Measurements from ENCODE around the gene RHBG. TPM values are rescaled to one million over a fixed set of nuclear protein-coding genes. Genes with fewer than 3 reads are reported as not detected.
A peak's percentile ranks its signal among the peaks of the same experiment; 100 is the strongest.

Gene RHBG
- total and polyA plus RNA-seq, 2 experiments from 2014 or later = 3.3 to 11.9 TPM

DNA sequence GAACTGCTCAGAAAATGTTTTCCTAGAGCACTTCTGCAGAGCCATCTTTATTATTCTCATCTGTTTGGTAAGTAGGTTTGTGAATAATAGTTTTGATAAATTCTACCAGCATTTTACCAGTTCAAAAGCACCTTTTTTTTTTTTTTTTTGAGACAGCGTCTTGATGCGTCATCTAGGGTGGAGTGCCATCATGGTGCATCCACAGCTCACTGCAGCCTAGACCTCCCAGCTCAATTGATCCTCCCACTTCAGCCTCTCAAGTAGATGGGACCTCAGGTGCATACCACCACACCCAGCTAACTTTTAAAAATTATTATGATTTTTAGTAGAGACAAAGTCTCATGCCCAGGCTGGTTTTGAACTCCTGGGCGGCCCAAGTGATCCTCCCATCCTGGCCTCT, 9.8 kb upstream of the RHBG start:
- 96% methylated on average over 3 of the region's 3 CpGs for WGBS (ENCODE audit: low lambda C conversion rate, missing lambda C conversion rate)
- Histone ChIP-seq H3K79me2 (no peaks in the 10 kb centered on the region), H3K27ac (no peak overlapping the region), H3K4me3 (no peak overlapping the region), H3K4me2 (no peak overlapping the region), H2AFZ (no peak overlapping the region), H3K36me3 (replicated peaks; ENCODE audit: insufficient read depth, low read depth) (no peaks in the 10 kb centered on the region), H3K4me1 (ENCODE audit: insufficient read depth) (peaks cover 5% of the 10 kb centered on the region), H3K9me3 (ENCODE audit: low read depth) (no peaks in the 10 kb centered on the region), H3K27me3 (peaks cover 8% of the 10 kb centered on the region), H4K20me1 (ENCODE audit: insufficient read depth, poor library complexity, severe bottlenecking) (no peaks in the 10 kb centered on the region), H3K9me2 (replicated peaks; ENCODE audit: insufficient read depth) (no peaks in the 10 kb centered on the region)
- no peak for TF ChIP-seq CTCF (IDR thresholded peaks at IDR 0.05; ENCODE audit: poor library complexity)
- no peak for TF ChIP-seq EZH2phosphoT487 (IDR thresholded peaks at IDR 0.05; ENCODE audit: low read depth, severe bottlenecking, unreplicated experiment)
- no peak for TF ChIP-seq EZH2 (IDR thresholded peaks at IDR 0.05; ENCODE audit: borderline replicate concordance)
- DNase-seq (ENCODE audit: low spot score) = no peak

- no peak overlapping the region for H2AFZ ChIP-seq
Observed at GRCh38 chr1:156359973-156360372, 9.0 kb upstream of the RHBG start.

GRCh38 chr1:156360534-156360933, 8.5 kb upstream of the RHBG start:
- H3K9me2 ChIP-seq (replicated peaks; ENCODE audit: insufficient read depth) = no peaks in the 10 kb centered on the region

More at GRCh38 chr1:156359973-156360372, 9.0 kb upstream of the RHBG start:
- WGBS (ENCODE audit: low lambda C conversion rate, missing lambda C conversion rate) = 35% methylated on average over 6 of the region's 6 CpGs
- peaks cover 8% of the 10 kb centered on the region for H3K27me3 ChIP-seq
- H3K4me3 ChIP-seq = no peak overlapping the region
- H3K79me2 ChIP-seq = no peaks in the 10 kb centered on the region
- TF ChIP-seq CTCF (IDR thresholded peaks at IDR 0.05; ENCODE audit: poor library complexity) (peak; percentile 17), EZH2phosphoT487 (IDR thresholded peaks at IDR 0.05; ENCODE audit: low read depth, severe bottlenecking, unreplicated experiment) (no peak)
- H3K9me2 ChIP-seq (replicated peaks; ENCODE audit: insufficient read depth) = no peaks in the 10 kb centered on the region
- peaks cover 5% of the 10 kb centered on the region for H3K4me1 ChIP-seq (ENCODE audit: insufficient read depth)
- H3K27ac ChIP-seq = no peak overlapping the region
- no peaks in the 10 kb centered on the region for H3K9me3 ChIP-seq (ENCODE audit: low read depth)
- DNase-seq (ENCODE audit: low spot score) = no peak
- no peaks in the 10 kb centered on the region for H3K36me3 ChIP-seq (replicated peaks; ENCODE audit: insufficient read depth, low read depth)
- H3K4me2 ChIP-seq = no peak overlapping the region
- no peaks in the 10 kb centered on the region for H4K20me1 ChIP-seq (ENCODE audit: insufficient read depth, poor library complexity, severe bottlenecking)

More at GRCh38 chr1:156360534-156360933, 8.5 kb upstream of the RHBG start:
- Histone ChIP-seq H4K20me1 (ENCODE audit: insufficient read depth, poor library complexity, severe bottlenecking) (no peaks in the 10 kb centered on the region), H3K9me3 (ENCODE audit: low read depth) (no peaks in the 10 kb centered on the region), H3K4me2 (no peak overlapping the region), H3K79me2 (no peaks in the 10 kb centered on the region), H2AFZ (no peak overlapping the region), H3K27ac (no peak overlapping the region), H3K36me3 (replicated peaks; ENCODE audit: insufficient read depth, low read depth) (no peaks in the 10 kb centered on the region), H3K4me1 (ENCODE audit: insufficient read depth) (peaks cover 5% of the 10 kb centered on the region), H3K4me3 (no peak overlapping the region), H3K27me3 (peaks cover 8% of the 10 kb centered on the region)
- no peak for DNase-seq (ENCODE audit: low spot score)
- WGBS (ENCODE audit: low lambda C conversion rate, missing lambda C conversion rate) = 93% methylated on average over 11 of the region's 11 CpGs
- TF ChIP-seq CTCF (IDR thresholded peaks at IDR 0.05; ENCODE audit: poor library complexity) = no peak
- TF ChIP-seq EZH2phosphoT487 (IDR thresholded peaks at IDR 0.05; ENCODE audit: low read depth, severe bottlenecking, unreplicated experiment) = no peak
- TF ChIP-seq EZH2 (IDR thresholded peaks at IDR 0.05; ENCODE audit: borderline replicate concordance) = no peak

All from hepatocyte (in vitro differentiated cells).